ENCODE results near the gene ZNF391. TPM values are rescaled to one million over a fixed set of nuclear protein-coding genes. Genes with fewer than 3 reads are reported as not detected.
"Not testable (repeated sequence)": the region's sequence is repeated elsewhere in the genome, so short reads cannot be mapped to it uniquely, and the experiment has no call there.

The ZNF391 gene
- total RNA-seq, 3 donors from 2014 or later = 2.1 to 5.9 (median 5.2) TPM

GRCh38 chr6:27407153-27407814 is 18.7 kb downstream of the ZNF391 start:
- no peak for DNase-seq (ENCODE audit: low spot score in 2 of 2)
- peaks cover under 1 to 8% of the 10 kb centered on the region in 2 donors for H3K9me3 ChIP-seq
- H3K4me1 ChIP-seq = no peaks in the 10 kb centered on the region
- intact Hi-C loops (cut with DNase I; ENCODE audit: low total_unique reads) = no loop called here
- H3K27me3 ChIP-seq = no peaks in the 10 kb centered on the region
- TF ChIP-seq CTCF (IDR thresholded peaks at IDR 0.05) = no peak
- no peak for TF ChIP-seq POLR2A (IDR thresholded peaks at IDR 0.05)
- no peak for TF ChIP-seq POLR2AphosphoS5 (IDR thresholded peaks at IDR 0.05)
- H3K27ac ChIP-seq = no peak overlapping the region
- H3K4me3 ChIP-seq = no peak overlapping the region
- no peaks in the 10 kb centered on the region for H3K36me3 ChIP-seq

GRCh38 chr6:27414300-27414699 is 25.7 kb downstream of the ZNF391 start:
- no peaks in the 10 kb centered on the region for H3K36me3 ChIP-seq
- H3K4me1 ChIP-seq = no peaks in the 10 kb centered on the region
- TF ChIP-seq POLR2A (IDR thresholded peaks at IDR 0.05) = no peak
- H3K27ac ChIP-seq = no peak overlapping the region
- no peak overlapping the region for H3K4me3 ChIP-seq
- H3K9me3 ChIP-seq = peaks cover 0 to 6% of the 10 kb centered on the region in 2 donors
- intact Hi-C loops (cut with DNase I; ENCODE audit: low total_unique reads) = no loop called here
- no peaks in the 10 kb centered on the region for H3K27me3 ChIP-seq
- no peak for DNase-seq (ENCODE audit: low spot score in 2 of 2)

GRCh38 chr6:27414996-27415395 is 26.4 kb downstream of the ZNF391 start:
- TF ChIP-seq CTCF (IDR thresholded peaks at IDR 0.05) (no peak), POLR2A (IDR thresholded peaks at IDR 0.05) (no peak), POLR2AphosphoS5 (IDR thresholded peaks at IDR 0.05) (no peak)
- Histone ChIP-seq H3K9me3 (peaks cover 0 to 6% of the 10 kb centered on the region in 2 donors), H3K27ac (no peak overlapping the region), H3K4me3 (no peak overlapping the region), H3K27me3 (no peaks in the 10 kb centered on the region), H3K4me1 (no peaks in the 10 kb centered on the region), H3K36me3 (no peaks in the 10 kb centered on the region)
- intact Hi-C loops (cut with DNase I; ENCODE audit: low total_unique reads) = no loop called here
- no peak for DNase-seq (ENCODE audit: low spot score in 2 of 2)

GRCh38 chr6:27415898-27416297 is 27.3 kb downstream of the ZNF391 start:
- Histone ChIP-seq H3K9me3 (peaks cover 0 to 6% of the 10 kb centered on the region in 2 donors), H3K4me1 (no peaks in the 10 kb centered on the region), H3K4me3 (no peak overlapping the region), H3K36me3 (no peaks in the 10 kb centered on the region), H3K27ac (no peak overlapping the region), H3K27me3 (no peaks in the 10 kb centered on the region)
- no peak for TF ChIP-seq POLR2AphosphoS5 (IDR thresholded peaks at IDR 0.05)
- intact Hi-C loops (cut with DNase I; ENCODE audit: low total_unique reads) = no loop called here
- DNase-seq (ENCODE audit: low spot score in 2 of 2) = no peak

GRCh38 chr6:27419363-27419762 is 30.8 kb downstream of the ZNF391 start:
- intact Hi-C loops (cut with DNase I; ENCODE audit: low total_unique reads) = no loop called here
- Histone ChIP-seq H3K4me1 (no peaks in the 10 kb centered on the region), H3K9me3 (peaks cover 0 to 6% of the 10 kb centered on the region in 2 donors), H3K4me3 (no peak overlapping the region), H3K27me3 (no peaks in the 10 kb centered on the region), H3K36me3 (no peaks in the 10 kb centered on the region), H3K27ac (no peak overlapping the region)
- DNase-seq (ENCODE audit: low spot score in 2 of 2) = no peak
- TF ChIP-seq CTCF (IDR thresholded peaks at IDR 0.05) (no peak), POLR2AphosphoS5 (IDR thresholded peaks at IDR 0.05) (no peak), POLR2A (IDR thresholded peaks at IDR 0.05) (no peak)

- peaks cover 0 to 4% of the 10 kb centered on the region in 2 donors for H3K9me3 ChIP-seq
- H3K27ac ChIP-seq = no peak overlapping the region
- H3K4me3 ChIP-seq = peak overlapping the region in 1 of 3 donors; percentile 25
- H3K36me3 ChIP-seq = no peaks in the 10 kb centered on the region
- TF ChIP-seq CTCF (IDR thresholded peaks at IDR 0.05) (no peak), POLR2A (IDR thresholded peaks at IDR 0.05) (no peak), POLR2AphosphoS5 (IDR thresholded peaks at IDR 0.05) (no peak)
- no peak for DNase-seq (ENCODE audit: low spot score in 2 of 2)
- intact Hi-C loops (cut with DNase I; ENCODE audit: low total_unique reads) = no loop called here
- no peaks in the 10 kb centered on the region for H3K4me1 ChIP-seq
- H3K27me3 ChIP-seq = no peaks in the 10 kb centered on the region
Measured at GRCh38 chr6:27422651-27423332, 34.2 kb downstream of the ZNF391 start.

- DNase-seq (ENCODE audit: low spot score in 2 of 2); H3K4me1 ChIP-seq; intact Hi-C loops (cut with DNase I; ENCODE audit: low total_unique reads); H3K9me3 ChIP-seq; H3K27ac ChIP-seq; H3K27me3 ChIP-seq; H3K36me3 ChIP-seq; H3K4me3 ChIP-seq: not testable (repeated sequence)
Measured at GRCh38 chr6:27424851-27425250, 36.3 kb downstream of the ZNF391 start.
